ENCODE results near the gene PEAK1. TPM values are rescaled to one million over a fixed set of nuclear protein-coding genes. Genes with fewer than 3 reads are reported as not detected.

The PEAK1 gene, protein sequence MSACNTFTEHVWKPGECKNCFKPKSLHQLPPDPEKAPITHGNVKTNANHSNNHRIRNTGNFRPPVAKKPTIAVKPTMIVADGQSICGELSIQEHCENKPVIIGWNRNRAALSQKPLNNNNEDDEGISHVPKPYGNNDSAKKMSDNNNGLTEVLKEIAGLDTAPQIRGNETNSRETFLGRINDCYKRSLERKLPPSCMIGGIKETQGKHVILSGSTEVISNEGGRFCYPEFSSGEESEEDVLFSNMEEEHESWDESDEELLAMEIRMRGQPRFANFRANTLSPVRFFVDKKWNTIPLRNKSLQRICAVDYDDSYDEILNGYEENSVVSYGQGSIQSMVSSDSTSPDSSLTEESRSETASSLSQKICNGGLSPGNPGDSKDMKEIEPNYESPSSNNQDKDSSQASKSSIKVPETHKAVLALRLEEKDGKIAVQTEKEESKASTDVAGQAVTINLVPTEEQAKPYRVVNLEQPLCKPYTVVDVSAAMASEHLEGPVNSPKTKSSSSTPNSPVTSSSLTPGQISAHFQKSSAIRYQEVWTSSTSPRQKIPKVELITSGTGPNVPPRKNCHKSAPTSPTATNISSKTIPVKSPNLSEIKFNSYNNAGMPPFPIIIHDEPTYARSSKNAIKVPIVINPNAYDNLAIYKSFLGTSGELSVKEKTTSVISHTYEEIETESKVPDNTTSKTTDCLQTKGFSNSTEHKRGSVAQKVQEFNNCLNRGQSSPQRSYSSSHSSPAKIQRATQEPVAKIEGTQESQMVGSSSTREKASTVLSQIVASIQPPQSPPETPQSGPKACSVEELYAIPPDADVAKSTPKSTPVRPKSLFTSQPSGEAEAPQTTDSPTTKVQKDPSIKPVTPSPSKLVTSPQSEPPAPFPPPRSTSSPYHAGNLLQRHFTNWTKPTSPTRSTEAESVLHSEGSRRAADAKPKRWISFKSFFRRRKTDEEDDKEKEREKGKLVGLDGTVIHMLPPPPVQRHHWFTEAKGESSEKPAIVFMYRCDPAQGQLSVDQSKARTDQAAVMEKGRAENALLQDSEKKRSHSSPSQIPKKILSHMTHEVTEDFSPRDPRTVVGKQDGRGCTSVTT (N-terminal part only)
- polyA plus RNA-seq: 5.0 to 6.4 TPM (median 5.9 TPM) in 3 replicates
- 4.3 TPM for polyA plus RNA-seq (2011; ENCODE audit: low read depth)
- 2.9 and 4.1 TPM in 2 replicates for polyA plus RNA-seq (2011; cell fraction: cytosol; rRNA removed)
- 15.3 and 16.0 TPM in 2 replicates for polyA plus RNA-seq (2011; cell fraction: nucleus; rRNA removed)
- polyA plus RNA-seq (2012; ENCODE audit: low replicate concordance): 4.2 and 5.7 TPM in 2 replicates
- polyA minus RNA-seq: 10.1 to 17.8 TPM (median 13.7 TPM) in 3 replicates
- polyA minus RNA-seq (2011; cell fraction: cytosol; rRNA and poly(A)+ RNA removed): 13.0 TPM
- polyA minus RNA-seq (2011; cell fraction: nucleus; rRNA and poly(A)+ RNA removed): 15.5 and 31.6 TPM in 2 replicates

DNA sequence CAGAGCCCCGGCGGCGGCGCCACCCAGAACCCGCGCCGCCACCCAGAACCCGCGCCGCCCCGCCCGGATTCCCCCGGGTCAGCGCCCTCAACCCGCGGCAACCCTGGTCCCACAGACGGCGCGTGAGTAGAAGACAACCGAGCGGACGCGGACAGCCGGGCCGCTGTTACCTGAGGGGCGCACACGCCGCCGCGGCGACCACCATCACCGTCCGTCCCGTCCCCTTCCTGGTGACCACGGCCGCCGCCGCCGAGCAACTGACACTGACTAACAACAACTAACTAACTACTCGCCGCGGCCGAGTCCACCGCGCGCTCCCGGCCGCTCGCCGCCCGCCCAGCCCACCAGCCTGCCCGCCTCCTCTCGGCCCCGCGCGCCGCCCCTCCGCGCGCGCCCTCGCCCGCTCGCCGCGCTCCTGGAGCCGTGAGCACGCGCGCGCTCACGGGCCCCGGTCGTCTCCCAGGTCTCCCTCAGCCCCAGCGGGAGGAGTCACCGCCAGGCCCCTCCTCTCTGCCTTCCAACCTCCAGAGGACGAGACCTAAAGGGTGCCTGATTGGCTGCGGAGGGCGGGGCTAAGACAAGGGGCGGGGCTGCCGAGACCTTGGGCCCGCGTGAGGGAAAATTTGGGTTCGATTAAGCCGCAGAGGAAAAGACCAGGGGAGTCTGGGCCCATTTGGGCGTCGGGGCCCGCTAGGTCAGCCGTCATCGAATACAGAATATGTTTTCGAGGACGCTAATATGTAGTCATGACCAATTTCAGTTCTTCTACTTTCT, at the start of gene PEAK1:
Gene PEAK1, minus strand, starts transcription at position 269 of the 774 bp plus-strand sequence. CDS start 238,178 bp downstream, outside the sequence.
- peak within 1 kb of the TSS; percentile 97 for H2AFZ ChIP-seq (ENCODE audit: control insufficient read depth, low read length)
- dilution Hi-C loops (cut with MboI; ENCODE audit: extremely low pct_ligation_motif_present, low sequenced_read_pairs): no loop called here
- FAIRE-seq: peak; percentile 46

More for the DNA sequence above, at the start of gene PEAK1:
- peak within 1 kb of the TSS; percentile 94 for H3K4me2 ChIP-seq (ENCODE audit: control insufficient read depth, extremely low read depth, insufficient read depth, low read depth, low read length)
- no peaks in the 10 kb centered on the region for H3K9me1 ChIP-seq (ENCODE audit: control insufficient read depth, extremely low read depth, insufficient read depth, low read length)
- H3K36me3 ChIP-seq (ENCODE audit: control insufficient read depth in 2 of 2, extremely low read depth in 1 of 2, insufficient read depth in 2 of 2, low read length in 2 of 2): no peaks in the 10 kb centered on the region
- peak within 1 kb of the TSS; percentile 87 for H3K27ac ChIP-seq (ENCODE audit: control insufficient read depth, insufficient read depth, low read length)
- H3K4me3 ChIP-seq (ENCODE audit: control insufficient read depth in 2 of 3, extremely low read depth in 1 of 3, insufficient read depth in 2 of 3, low read depth in 1 of 3, low read length in 3 of 3): peak within 1 kb of the TSS; percentile 70 to 87 (median 85)
- DNase-seq (ENCODE audit: low read depth, low spot score): peak; percentile 80
- H3K9ac ChIP-seq (ENCODE audit: control insufficient read depth, extremely low read depth, insufficient read depth, low read length): peak within 1 kb of the TSS; percentile 93
- H4K20me1 ChIP-seq (ENCODE audit: control insufficient read depth, extremely low read depth, insufficient read depth, low read length): no peaks in the 10 kb centered on the region
- TF ChIP-seq, protein P1, sequence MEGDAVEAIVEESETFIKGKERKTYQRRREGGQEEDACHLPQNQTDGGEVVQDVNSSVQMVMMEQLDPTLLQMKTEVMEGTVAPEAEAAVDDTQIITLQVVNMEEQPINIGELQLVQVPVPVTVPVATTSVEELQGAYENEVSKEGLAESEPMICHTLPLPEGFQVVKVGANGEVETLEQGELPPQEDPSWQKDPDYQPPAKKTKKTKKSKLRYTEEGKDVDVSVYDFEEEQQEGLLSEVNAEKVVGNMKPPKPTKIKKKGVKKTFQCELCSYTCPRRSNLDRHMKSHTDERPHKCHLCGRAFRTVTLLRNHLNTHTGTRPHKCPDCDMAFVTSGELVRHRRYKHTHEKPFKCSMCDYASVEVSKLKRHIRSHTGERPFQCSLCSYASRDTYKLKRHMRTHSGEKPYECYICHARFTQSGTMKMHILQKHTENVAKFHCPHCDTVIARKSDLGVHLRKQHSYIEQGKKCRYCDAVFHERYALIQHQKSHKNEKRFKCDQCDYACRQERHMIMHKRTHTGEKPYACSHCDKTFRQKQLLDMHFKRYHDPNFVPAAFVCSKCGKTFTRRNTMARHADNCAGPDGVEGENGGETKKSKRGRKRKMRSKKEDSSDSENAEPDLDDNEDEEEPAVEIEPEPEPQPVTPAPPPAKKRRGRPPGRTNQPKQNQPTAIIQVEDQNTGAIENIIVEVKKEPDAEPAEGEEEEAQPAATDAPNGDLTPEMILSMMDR (optimal IDR thresholded peaks at IDR 0.05 in 1 of 3, IDR thresholded peaks at IDR 0.05 in 1 of 3, conservative IDR thresholded peaks at IDR 0.05 in 1 of 3; ENCODE audit: extremely low read depth in 1 of 3, insufficient read depth in 2 of 3, low read length in 3 of 3): no peak
- no peak for TF ChIP-seq EZH2 (IDR thresholded peaks at IDR 0.05; ENCODE audit: low read length)
- H3K9me3 ChIP-seq (ENCODE audit: control insufficient read depth, low read depth, low read length): no peaks in the 10 kb centered on the region
- peaks cover 53% of the 10 kb centered on the region for H3K79me2 ChIP-seq (ENCODE audit: control insufficient read depth, insufficient read depth, low read length)
- H3K4me1 ChIP-seq (ENCODE audit: control insufficient read depth, extremely low read depth, insufficient read depth, low read length): peaks cover 29% of the 10 kb centered on the region
- no peaks in the 10 kb centered on the region for H3K27me3 ChIP-seq (ENCODE audit: control insufficient read depth, extremely low read depth, insufficient read depth, low read length)

Data from keratinocyte (primary cell).